HEK293T (cell line): ENCODE measurements around the gene HCRTR1.

Source experiments
- CTCF ChIA-PET: fragments of 350-600 bp; formaldehyde crosslinking; extraction: SDS; loops from one replicate; lab custom pipeline; 2021; ENCODE audit warnings: antibody characterized with exemption, inconsistent platforms; lab: Yijun Ruan, JAX
- POLR2A ChIA-PET: fragments of 350-600 bp; formaldehyde crosslinking; extraction: SDS; loops from one replicate; lab custom pipeline; 2020; ENCODE audit warnings: antibody characterized with exemption, inconsistent platforms; lab: Yijun Ruan, JAX
- DNase-seq: peaks from one replicate; pipeline ENCODE4 v3.0.0; 2012; ENCODE audit warnings: mixed read lengths; ENCODE audit errors: extremely low spot score
- ARNT ChIP-seq: fragments of 450-650 bp; IDR thresholded peaks from 2 replicates; pipeline ENCODE4 v1.6.1; 2017; ENCODE audit warnings: mild to moderate bottlenecking
- BHLHE40 ChIP-seq: fragments of 450-650 bp; IDR thresholded peaks from 2 replicates; pipeline ENCODE4 v1.6.1; 2016; ENCODE audit warnings: mild to moderate bottlenecking, moderate library complexity, borderline replicate concordance
- CTBP1 ChIP-seq: fragments of 450-650 bp; IDR thresholded peaks from 2 replicates; pipeline ENCODE4 v1.6.1; 2016; ENCODE audit warnings: borderline replicate concordance
- ELF4 ChIP-seq: fragments of 450-650 bp; IDR thresholded peaks from 2 replicates; pipeline ENCODE4 v1.6.1; 2017; ENCODE audit warnings: antibody characterized with exemption
- FOXA1 ChIP-seq: fragments of 450-650 bp; IDR thresholded peaks from 2 replicates; pipeline ENCODE4 v1.6.1; 2016; ENCODE audit warnings: mild to moderate bottlenecking
- FOXK2 ChIP-seq: fragments of 450-650 bp; IDR thresholded peaks from 2 replicates; pipeline ENCODE4 v1.6.1; 2016; ENCODE audit warnings: mild to moderate bottlenecking
- FOXM1 ChIP-seq: fragments of 450-650 bp; IDR thresholded peaks from 2 replicates; pipeline ENCODE4 v1.6.1; 2017; ENCODE audit warnings: mild to moderate bottlenecking, borderline replicate concordance
- HDGF ChIP-seq: fragments of 450-650 bp; IDR thresholded peaks from 2 replicates; pipeline ENCODE4 v1.6.1; 2017; ENCODE audit warnings: antibody characterized with exemption, borderline replicate concordance
- L3MBTL2 ChIP-seq: fragments of 450-650 bp; conservative IDR thresholded peaks from 2 replicates; pipeline ENCODE4 v1.6.1; 2016; ENCODE audit warnings: mild to moderate bottlenecking
- LEF1 ChIP-seq: fragments of 450-650 bp; IDR thresholded peaks from 2 replicates; pipeline ENCODE4 v1.6.1; 2017; ENCODE audit warnings: mild to moderate bottlenecking, borderline replicate concordance
- NFRKB ChIP-seq: fragments of 450-650 bp; IDR thresholded peaks from 2 replicates; pipeline ENCODE4 v1.6.1; 2016; ENCODE audit warnings: mild to moderate bottlenecking, moderate library complexity
- PKNOX1 ChIP-seq: fragments of 450-650 bp; IDR thresholded peaks from 2 replicates; pipeline ENCODE4 v1.6.1; 2016
- SP1 ChIP-seq: fragments of 450-650 bp; IDR thresholded peaks from 2 replicates; pipeline ENCODE4 v1.6.1; 2017
- SUZ12 ChIP-seq: fragments of 450-650 bp; IDR thresholded peaks from 2 replicates; pipeline ENCODE4 v1.6.1; 2016; ENCODE audit warnings: mild to moderate bottlenecking
- TARDBP ChIP-seq: fragments of 450-650 bp; IDR thresholded peaks from 2 replicates; pipeline ENCODE4 v1.6.1; 2016
- ZNF384 ChIP-seq: fragments of 450-650 bp; IDR thresholded peaks from 2 replicates; pipeline ENCODE4 v1.6.1; 2016

Gene HCRTR1

DNA sequence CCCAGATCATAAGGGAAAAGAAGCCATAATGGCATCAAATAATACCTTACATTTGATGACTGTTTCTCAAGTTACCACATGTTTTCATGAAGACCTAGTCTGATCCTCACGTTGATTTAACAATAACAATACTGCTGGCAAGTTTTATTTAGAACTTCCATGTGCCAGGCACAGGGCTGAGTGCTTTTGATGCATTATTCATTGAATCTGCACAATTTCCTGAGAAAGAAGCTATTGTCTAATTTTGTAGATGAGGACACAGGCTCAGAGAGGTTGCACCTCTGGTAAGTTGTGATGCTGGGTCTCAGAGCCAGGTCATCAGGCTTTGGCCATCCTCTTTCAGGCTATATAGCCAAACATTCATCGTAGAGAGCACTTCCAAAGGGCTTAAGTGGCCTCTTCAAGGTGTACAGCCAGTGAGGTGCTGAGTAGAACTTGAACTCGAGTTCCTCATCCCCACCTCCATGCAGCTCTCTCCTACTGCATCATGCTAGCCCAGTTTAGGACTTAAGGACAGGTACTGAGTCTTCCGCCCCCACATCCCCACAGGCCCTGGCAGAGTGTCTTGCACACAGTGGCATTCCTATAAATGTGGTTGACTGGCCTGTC is 35.5 kb downstream of the HCRTR1 start:
- ChIA-PET CTCF (interaction anchor here (0.5 kb wide), 1 partner anchor 184 kb away, joined by 3 read pairs; no protein-coding TSS in a partner anchor), POLR2A (interaction anchor here (0.8 kb wide), 1 partner anchor 8 kb away, joined by 3 read pairs; the partner anchor contains the start of gene PEF1)
- no peak for DNase-seq
- TF ChIP-seq LEF1 (no peak), CTBP1 (no peak), SP1 (no peak), ZNF384 (no peak), HDGF (no peak), SUZ12 (no peak), ELF4 (no peak), NFRKB (no peak), FOXA1 (no peak), ARNT (no peak), FOXM1 (no peak), TARDBP (no peak), BHLHE40 (no peak), PKNOX1 (no peak)

- TF ChIP-seq ELF4 (no peak), FOXK2 (no peak), LEF1 (no peak), TARDBP (no peak), SP1 (no peak), BHLHE40 (no peak), FOXM1 (no peak), FOXA1 (no peak)
- no peak for DNase-seq
- ChIA-PET POLR2A (no interaction called here), CTCF (interaction anchor here (0.9 kb wide), 1 partner anchor 10 kb away, joined by 4 read pairs; no protein-coding TSS in a partner anchor)
Measured at GRCh38 chr1:31653717-31654473, 36.4 kb downstream of the HCRTR1 start.

DNA sequence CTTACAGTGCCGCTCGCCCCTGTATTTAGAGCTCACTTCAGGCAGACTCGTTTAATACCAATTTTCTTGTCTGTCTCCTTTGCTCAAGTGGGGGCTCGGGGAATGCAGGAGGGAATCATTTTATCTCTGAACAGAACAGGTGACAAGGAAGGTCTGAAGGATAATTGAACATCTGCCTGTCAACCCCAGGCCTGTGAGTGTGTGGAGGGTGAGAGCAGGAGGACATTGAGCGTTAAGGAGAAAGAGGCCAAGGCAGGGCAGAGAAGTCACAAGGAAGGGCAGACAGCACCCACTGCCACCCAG is 36.9 kb downstream of the HCRTR1 start:
- DNase-seq: no peak
- POLR2A ChIA-PET: interaction anchor here (1.0 kb wide), 1 partner anchor 80 kb away, joined by 3 read pairs; no protein-coding TSS in a partner anchor
- CTCF ChIA-PET: interaction anchor here (0.9 to 1.2 kb wide), 2 partner anchors 10 to 61 kb away, joined by 3 to 4 read pairs; no protein-coding TSS in a partner anchor
- TF ChIP-seq L3MBTL2 (no peak), LEF1 (no peak), FOXK2 (no peak), BHLHE40 (no peak), TARDBP (no peak), HDGF (no peak), SP1 (no peak)

- TF ChIP-seq HDGF (no peak), SUZ12 (no peak), ARNT (no peak), ELF4 (no peak)
- POLR2A ChIA-PET: interaction anchor here (1.0 kb wide), 1 partner anchor 79 kb away, joined by 3 read pairs; no protein-coding TSS in a partner anchor
- no peak for DNase-seq
- CTCF ChIA-PET: interaction anchor here (1.2 kb wide), 1 partner anchor 60 kb away, joined by 3 read pairs; no protein-coding TSS in a partner anchor
Measured at GRCh38 chr1:31655104-31655503, 37.6 kb downstream of the HCRTR1 start.

DNA sequence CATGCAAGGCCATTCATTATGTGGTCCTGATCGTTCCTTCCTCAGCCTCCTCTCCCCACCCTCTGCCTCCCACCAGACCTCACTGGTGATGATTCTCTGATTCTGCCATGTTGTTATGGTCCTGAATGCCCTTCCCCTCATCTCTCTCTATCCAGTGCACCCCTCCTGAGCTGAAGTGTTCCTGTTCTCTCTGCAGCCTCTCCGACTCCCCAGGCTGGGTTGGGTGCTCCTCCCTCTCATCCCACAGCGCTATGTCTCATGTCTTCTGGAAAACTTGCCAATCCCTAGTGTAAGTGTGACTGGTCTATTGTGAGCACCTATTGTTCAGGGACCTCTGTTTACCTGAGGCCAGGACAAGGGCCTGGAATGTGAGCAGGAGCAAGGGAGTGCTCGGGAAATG is 38.3 kb downstream of the HCRTR1 start:
- POLR2A ChIA-PET: no interaction called here
- no peak for TF ChIP-seq LEF1
- no peak for TF ChIP-seq ZNF384
- no peak for TF ChIP-seq SP1
- TF ChIP-seq ELF4: no peak
- no peak for TF ChIP-seq CTBP1
- TF ChIP-seq FOXM1: no peak
- no peak for TF ChIP-seq PKNOX1
- no peak for TF ChIP-seq TARDBP
- TF ChIP-seq HDGF: no peak
- TF ChIP-seq FOXA1: no peak
- no peak for TF ChIP-seq NFRKB
- TF ChIP-seq SUZ12: no peak
- no peak for TF ChIP-seq L3MBTL2
- DNase-seq: no peak
- CTCF ChIA-PET: interaction anchor here (1.2 kb wide), 1 partner anchor 60 kb away, joined by 3 read pairs; no protein-coding TSS in a partner anchor

DNA sequence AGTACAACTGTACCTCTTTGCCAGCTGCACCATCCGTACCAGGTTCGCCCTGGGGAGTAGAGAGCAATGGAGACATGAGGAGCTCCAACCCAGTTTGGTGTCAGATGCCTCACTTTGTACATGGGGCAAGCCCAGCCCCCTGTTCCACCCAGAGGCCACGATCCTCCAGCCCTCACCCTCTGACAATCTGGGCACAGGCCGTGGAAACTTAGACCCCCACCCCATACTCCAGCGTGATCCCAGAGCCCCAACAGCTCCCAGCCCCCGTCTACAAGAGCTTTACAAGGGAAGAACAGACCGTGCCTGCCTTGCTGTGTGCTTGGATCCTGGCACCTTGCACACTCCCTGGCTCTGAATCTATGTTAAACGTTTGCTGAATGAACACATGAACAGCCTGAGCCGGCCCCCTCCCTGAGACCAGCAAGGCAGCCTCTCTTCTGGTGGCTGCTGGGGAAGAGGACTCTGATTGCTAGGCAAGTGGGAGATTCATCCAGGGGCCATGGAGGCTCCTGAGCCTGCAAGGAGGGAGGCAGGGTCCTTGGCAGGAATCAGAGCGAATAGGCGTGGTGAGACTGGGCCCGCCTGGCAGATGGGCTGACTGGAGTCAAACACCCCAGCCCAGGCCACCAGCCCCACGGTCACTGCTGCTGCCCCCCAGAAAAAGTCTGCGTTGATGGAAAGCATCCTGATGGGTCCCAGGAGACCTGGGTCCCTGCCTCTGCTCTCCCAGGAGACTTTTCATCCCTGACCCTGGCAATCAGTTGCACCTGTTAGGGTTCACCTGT is 39.7 kb downstream of the HCRTR1 start:
- no peak for DNase-seq
- CTCF ChIA-PET: interaction anchor here (0.6 to 1.6 kb wide), 3 partner anchors 60 to 132 kb away, joined by 3 to 4 read pairs (median 3); no protein-coding TSS in a partner anchor
- no peak for TF ChIP-seq LEF1
- no peak for TF ChIP-seq FOXM1
- TF ChIP-seq TARDBP: no peak
- no peak for TF ChIP-seq HDGF
- no peak for TF ChIP-seq ZNF384
- no peak for TF ChIP-seq L3MBTL2
- TF ChIP-seq SUZ12: no peak
- TF ChIP-seq NFRKB: no peak
- no peak for TF ChIP-seq SP1
- TF ChIP-seq BHLHE40: no peak
- no peak for TF ChIP-seq CTBP1
- no peak for TF ChIP-seq PKNOX1
- no peak for TF ChIP-seq FOXK2
- no peak for TF ChIP-seq ELF4
- no peak for TF ChIP-seq ARNT
- no peak for TF ChIP-seq FOXA1
- POLR2A ChIA-PET: no interaction called here
